Lower leg skin (tissue), 3 donors: Measurements from ENCODE around the gene ZBTB7C.

Experiments used
- CTCF ChIP-seq, 3 donors: fragments of 450-650 bp; IDR thresholded peaks; one replicate each; pipeline ENCODE4 v1.5.1; 2016; ENCODE audit warnings: antibody characterized with exemption in 3 of 3, mild to moderate bottlenecking in 3 of 3, moderate library complexity in 2 of 3
- POLR2A ChIP-seq, 2 donors: fragments of 450-650 bp; IDR thresholded peaks; one replicate each; pipeline ENCODE4 v1.6.1; 2016 to 2017; ENCODE audit warnings: antibody characterized with exemption in 2 of 2, mild to moderate bottlenecking in 1 of 2, moderate library complexity in 1 of 2

GRCh38 chr18:48345596-48345995 lies 63.6 kb downstream of the ZBTB7C start:
- TF ChIP-seq CTCF (IDR thresholded peaks at IDR 0.05), result no peak
- TF ChIP-seq POLR2A (IDR thresholded peaks at IDR 0.05), result no peak
